GM23338 (cell line): Measurements from ENCODE around the gene PIGC. TPM values are rescaled to one million over a fixed set of nuclear protein-coding genes. Genes with fewer than 3 reads are reported as not detected.

Experiments
- ATAC-seq: fragments of 200-7000 bp; cut with Tn5 transposase; 3 replicates; pipeline ENCODE4 v1.9.1; 2020
- DNase-seq: peaks from one replicate; pipeline ENCODE4 v3.0.0-alpha.2; 2015; ENCODE audit warnings: low spot score
- H2AFZ ChIP-seq: fragments of 200-600 bp; sonication (generic); 2 replicates; pipeline ENCODE4 v1.8.0; 2016; ENCODE audit warnings: antibody characterized with exemption, mild to moderate bottlenecking, moderate library complexity
- H3F3A ChIP-seq: fragments of 200-600 bp; sonication (generic); replicated peaks from 2 replicates; pipeline ENCODE4 v1.8.0; 2017; ENCODE audit warnings: antibody characterized with exemption, mixed run types, low read depth
- H3K27ac ChIP-seq: fragments of 200-600 bp; sonication (generic); 2 replicates; pipeline ENCODE4 v1.6.1; 2016; ENCODE audit warnings: low read depth
- H3K27me3 ChIP-seq: fragments of 200-600 bp; sonication (generic); 2 replicates; pipeline ENCODE4 v1.8.0; 2016; ENCODE audit warnings: mild to moderate bottlenecking, mixed run types, moderate library complexity; ENCODE audit not compliant: insufficient read depth
- H3K36me3 ChIP-seq: fragments of 200-600 bp; sonication (generic); 2 replicates; pipeline ENCODE4 v1.8.0; 2016; ENCODE audit warnings: mild to moderate bottlenecking; ENCODE audit not compliant: insufficient read depth
- H3K4me1 ChIP-seq: fragments of 200-600 bp; sonication (generic); 2 replicates; pipeline ENCODE4 v1.8.0; 2016; ENCODE audit warnings: mild to moderate bottlenecking, moderate library complexity; ENCODE audit not compliant: insufficient read depth
- H3K4me2 ChIP-seq: fragments of 200-600 bp; sonication (generic); 2 replicates; pipeline ENCODE4 v1.7.1; 2017; ENCODE audit warnings: mixed run types
- H3K4me3 ChIP-seq: fragments of 200-600 bp; sonication (generic); 2 replicates; pipeline ENCODE4 v1.6.1; 2016; ENCODE audit warnings: mixed run types
- H3K79me2 ChIP-seq: fragments of 200-600 bp; sonication (generic); replicated peaks from 2 replicates; pipeline ENCODE4 v1.8.0; 2017; ENCODE audit warnings: mild to moderate bottlenecking; ENCODE audit not compliant: insufficient read depth
- H3K9me2 ChIP-seq: fragments of 200-600 bp; sonication (generic); 2 replicates; pipeline ENCODE4 v1.8.0; 2017; ENCODE audit not compliant: insufficient read depth
- H4K20me1 ChIP-seq: fragments of 200-600 bp; sonication (generic); replicated peaks from 2 replicates; pipeline ENCODE4 v1.8.0; 2017; ENCODE audit warnings: mild to moderate bottlenecking; ENCODE audit not compliant: insufficient read depth
- H3K27ac Mint-ChIP-seq: 2 replicates; pipeline ENCODE4 v1.8.0; 2020; ENCODE audit warnings: inconsistent platforms, mild to moderate bottlenecking, moderate library complexity, mixed read lengths
- H3K27me3 Mint-ChIP-seq: 3 replicates; pipeline ENCODE4 v1.8.0; 2022; ENCODE audit warnings: low read depth, mild to moderate bottlenecking, moderate library complexity, mixed read lengths, inconsistent platforms; ENCODE audit not compliant: insufficient read depth, poor library complexity
- H3K36me3 Mint-ChIP-seq: 3 replicates; pipeline ENCODE4 v1.8.0; 2021; ENCODE audit warnings: low read depth, mild to moderate bottlenecking, inconsistent platforms, moderate library complexity, mixed read lengths
- H3K4me1 Mint-ChIP-seq: 3 replicates; pipeline ENCODE4 v1.8.0; 2020; ENCODE audit warnings: mild to moderate bottlenecking, inconsistent platforms, mixed read lengths
- H3K4me3 Mint-ChIP-seq: 3 replicates; pipeline ENCODE4 v1.8.0; 2021; ENCODE audit warnings: moderate library complexity, mild to moderate bottlenecking, inconsistent platforms, mixed read lengths
- H3K9me3 Mint-ChIP-seq: 3 replicates; pipeline ENCODE4 v1.8.0; 2020; ENCODE audit warnings: moderate library complexity, mild to moderate bottlenecking, inconsistent platforms, mixed read lengths
- CREB1 ChIP-seq: fragments of 250-450 bp; sonication (Bioruptor Pico); IDR thresholded peaks from 2 replicates; pipeline ENCODE4 v1.5.0; 2020; ENCODE audit warnings: low read depth, mild to moderate bottlenecking, moderate library complexity
- ETS1 ChIP-seq: IDR thresholded peaks from 2 replicates; pipeline ENCODE4 v1.6.1; 2016; ENCODE audit warnings: antibody characterized with exemption
- EZH2 ChIP-seq: fragments of 200-600 bp; sonication (generic); IDR thresholded peaks from one replicate; pipeline ENCODE4 v1.8.0; 2017; ENCODE audit warnings: antibody characterized with exemption, mild to moderate bottlenecking, low read depth; ENCODE audit not compliant: unreplicated experiment
- EZH2phosphoT487 ChIP-seq: fragments of 200-600 bp; sonication (generic); IDR thresholded peaks from one replicate; pipeline ENCODE4 v1.8.1; 2018; ENCODE audit warnings: antibody characterized with exemption; ENCODE audit not compliant: unreplicated experiment
- JUNB ChIP-seq: IDR thresholded peaks from one replicate; pipeline ENCODE4 v1.6.1; 2016; ENCODE audit warnings: antibody characterized with exemption; ENCODE audit not compliant: unreplicated experiment
- NANOG ChIP-seq: IDR thresholded peaks from 2 replicates; pipeline ENCODE4 v1.6.1; 2016; ENCODE audit warnings: antibody characterized with exemption, borderline replicate concordance
- POLR2AphosphoS5 ChIP-seq: IDR thresholded peaks from 2 replicates; pipeline ENCODE4 v1.6.1; 2016; ENCODE audit warnings: antibody characterized with exemption, low read depth
- REST ChIP-seq: IDR thresholded peaks from one replicate; pipeline ENCODE4 v1.6.1; 2018; ENCODE audit warnings: antibody characterized with exemption; ENCODE audit not compliant: unreplicated experiment
- STAT1 ChIP-seq: IDR thresholded peaks from one replicate; pipeline ENCODE4 v1.6.1; 2016; ENCODE audit warnings: antibody characterized with exemption; ENCODE audit not compliant: unreplicated experiment
- ZNF114 ChIP-seq: fragments of 250-450 bp; sonication (Bioruptor Pico); IDR thresholded peaks from 2 replicates; pipeline ENCODE4 v1.5.0; 2020; ENCODE audit warnings: mild to moderate bottlenecking, moderate library complexity
- ZNF331 ChIP-seq: fragments of 250-450 bp; sonication (Bioruptor Pico); IDR thresholded peaks from 2 replicates; pipeline ENCODE4 v1.5.0; 2020; ENCODE audit warnings: low read depth, mild to moderate bottlenecking, moderate library complexity
- ZNF462 ChIP-seq: fragments of 250-450 bp; sonication (Bioruptor Pico); IDR thresholded peaks from 2 replicates; pipeline ENCODE4 v1.5.0; 2020; ENCODE audit warnings: mild to moderate bottlenecking, moderate library complexity
- polyA plus RNA-seq: library from polyadenylated mRNA; unstranded; fragments of >200 nt; fragmentation: Nextera tagmentation; extraction: Ambion mirVana; gene quantifications from 2 replicates; pipeline ENCODE4 v1.2.1, GENCODE V29; 2016
- total RNA-seq: library from RNA; depleted of rRNA; stranded (reverse); fragments of >200 nt; shearing (Covaris generic); gene quantifications from 2 replicates; pipeline ENCODE4 v1.2.3, GENCODE V29; 2014
- TF ChIP-seq, protein P1 (sequence below), 2 experiments: fragments of 200-600 bp in 1 of 2; sonication (generic) in 1 of 2; conservative IDR thresholded peaks; 2 replicates each; pipeline versions ENCODE4 v1.5.1 to v1.6.1; 2016 to 2017; ENCODE audit warnings: antibody characterized with exemption in 2 of 2, low read depth in 2 of 2, mild to moderate bottlenecking in 2 of 2, moderate library complexity in 1 of 2

Gene PIGC
- total and polyA plus RNA-seq, 2 experiments from 2014 or later, result 22.5 to 28.1 TPM

- H3K4me3 ChIP-seq, result no peak overlapping the region
- Mint-ChIP-seq H3K27ac (no peak overlapping the region), H3K4me3 (no peak overlapping the region), H3K9me3 (no peaks in the 10 kb centered on the region), H3K27me3 (no peaks in the 10 kb centered on the region), H3K4me1 (peaks cover 3% of the 10 kb centered on the region), H3K36me3 (no peaks in the 10 kb centered on the region)
- H3F3A ChIP-seq, result no peaks in the 10 kb centered on the region
- H3K27me3 ChIP-seq, result no peaks in the 10 kb centered on the region
- no peaks in the 10 kb centered on the region for H4K20me1 ChIP-seq
- H3K36me3 ChIP-seq, result no peaks in the 10 kb centered on the region
- H3K4me2 ChIP-seq, result no peak overlapping the region
- H3K79me2 ChIP-seq, result no peaks in the 10 kb centered on the region
- peaks cover 11% of the 10 kb centered on the region; the same call in 1 of the 2 replicates for H3K9me2 ChIP-seq
- no peak overlapping the region for H2AFZ ChIP-seq
- ATAC-seq, result no peak
- TF ChIP-seq POLR2AphosphoS5 (no peak), JUNB (no peak), STAT1 (no peak), ZNF114 (CRISPR knock-in tag) (no peak), CREB1 (CRISPR knock-in tag) (no peak), REST (no peak), EZH2phosphoT487 (no peak), NANOG (no peak), ZNF462 (CRISPR knock-in tag) (no peak), ZNF331 (CRISPR knock-in tag) (no peak), EZH2 (no peak), ETS1 (no peak)
- TF ChIP-seq, protein P1, sequence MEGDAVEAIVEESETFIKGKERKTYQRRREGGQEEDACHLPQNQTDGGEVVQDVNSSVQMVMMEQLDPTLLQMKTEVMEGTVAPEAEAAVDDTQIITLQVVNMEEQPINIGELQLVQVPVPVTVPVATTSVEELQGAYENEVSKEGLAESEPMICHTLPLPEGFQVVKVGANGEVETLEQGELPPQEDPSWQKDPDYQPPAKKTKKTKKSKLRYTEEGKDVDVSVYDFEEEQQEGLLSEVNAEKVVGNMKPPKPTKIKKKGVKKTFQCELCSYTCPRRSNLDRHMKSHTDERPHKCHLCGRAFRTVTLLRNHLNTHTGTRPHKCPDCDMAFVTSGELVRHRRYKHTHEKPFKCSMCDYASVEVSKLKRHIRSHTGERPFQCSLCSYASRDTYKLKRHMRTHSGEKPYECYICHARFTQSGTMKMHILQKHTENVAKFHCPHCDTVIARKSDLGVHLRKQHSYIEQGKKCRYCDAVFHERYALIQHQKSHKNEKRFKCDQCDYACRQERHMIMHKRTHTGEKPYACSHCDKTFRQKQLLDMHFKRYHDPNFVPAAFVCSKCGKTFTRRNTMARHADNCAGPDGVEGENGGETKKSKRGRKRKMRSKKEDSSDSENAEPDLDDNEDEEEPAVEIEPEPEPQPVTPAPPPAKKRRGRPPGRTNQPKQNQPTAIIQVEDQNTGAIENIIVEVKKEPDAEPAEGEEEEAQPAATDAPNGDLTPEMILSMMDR (conservative IDR thresholded peaks at IDR 0.05; ENCODE audit: low read depth in 2 of 2), result no peak
- no peak for DNase-seq
- no peak overlapping the region for H3K27ac ChIP-seq
- no peaks in the 10 kb centered on the region for H3K4me1 ChIP-seq
Observed at GRCh38 chr1:172457479-172458130, 13.7 kb upstream of the PIGC start.
